ENCODE measurements around the gene BMS1.
"Not testable (repeated sequence)": the region's sequence is repeated elsewhere in the genome, so short reads cannot be mapped to it uniquely, and the experiment has no call there.

Gene BMS1

DNA sequence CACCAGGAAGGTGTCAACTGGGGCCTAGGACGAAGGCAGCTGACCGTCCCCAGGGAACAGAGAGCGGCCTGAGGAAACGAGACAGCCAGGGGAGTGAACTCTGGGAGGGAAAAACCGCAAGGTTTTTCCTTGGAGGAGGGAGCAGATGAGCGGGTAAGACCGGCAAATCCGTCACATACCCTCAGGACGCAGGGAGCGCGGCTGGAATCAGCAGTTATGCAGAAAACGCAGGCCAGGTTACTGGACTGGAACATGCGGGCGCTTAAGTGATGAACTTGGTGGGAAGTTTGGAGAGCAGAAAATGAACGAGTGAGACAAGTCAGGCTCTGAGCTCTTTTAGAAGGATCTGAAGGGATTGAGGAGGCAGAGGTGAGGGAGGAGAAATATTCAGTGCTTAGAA lies 76.7 kb downstream of the BMS1 start:
- DNase-seq (ENCODE audit: extremely low spot score, insufficient read length, low read depth), result no peak
- no peak for FAIRE-seq

GRCh38 chr10:42860016-42860415 lies 77.4 kb downstream of the BMS1 start:
- not testable (repeated sequence) for DNase-seq (ENCODE audit: extremely low spot score, insufficient read length, low read depth); FAIRE-seq

GRCh38 chr10:42862801-42863200 lies 80.2 kb downstream of the BMS1 start:
- DNase-seq (ENCODE audit: extremely low spot score, insufficient read length, low read depth); FAIRE-seq: not testable (repeated sequence)

DNA sequence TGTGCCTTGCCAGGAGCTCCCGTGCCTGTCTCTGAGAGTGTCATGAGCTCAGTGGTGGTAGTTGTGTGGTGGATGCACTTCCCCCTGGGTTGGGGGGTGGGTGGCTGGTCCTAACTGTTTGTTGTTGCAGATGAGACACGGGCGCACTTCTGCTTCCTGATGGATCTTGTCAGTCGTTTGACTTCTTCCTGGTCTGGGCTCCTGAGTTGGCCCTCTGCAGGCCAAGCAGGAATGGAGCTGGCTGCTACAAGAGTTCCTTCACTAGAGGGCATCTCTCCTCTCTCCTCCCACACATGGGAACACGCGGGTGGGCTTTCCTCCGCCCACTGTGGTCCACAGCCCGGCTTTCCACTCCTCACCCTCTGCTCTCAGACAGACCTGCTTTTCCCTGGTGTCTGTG lies 82.0 kb downstream of the BMS1 start:
- DNase-seq (ENCODE audit: extremely low spot score, insufficient read length, low read depth) (no peak), FAIRE-seq (no peak)

DNA sequence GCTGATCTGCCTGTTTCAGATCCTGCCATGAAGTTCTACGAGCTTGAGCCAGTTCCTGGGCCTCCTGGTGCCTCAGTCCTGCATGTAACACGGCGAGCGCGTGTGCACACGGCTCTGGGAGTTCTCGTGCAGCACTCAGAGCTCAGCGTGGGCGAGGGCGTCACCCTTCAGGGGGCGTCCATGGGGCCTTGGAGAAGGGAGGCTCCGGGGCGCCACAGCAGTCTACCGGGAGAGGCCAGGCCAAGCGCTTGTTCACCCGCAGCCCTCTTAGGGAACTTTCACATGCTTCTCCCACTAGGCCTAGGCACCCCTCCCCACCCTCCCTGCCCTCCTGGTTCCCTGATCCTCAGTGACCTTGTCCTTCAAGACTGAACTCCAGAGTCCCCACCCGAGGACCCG lies 83.1 kb downstream of the BMS1 start:
- no peak for DNase-seq (ENCODE audit: extremely low spot score, insufficient read length, low read depth)
- no peak for FAIRE-seq

- FAIRE-seq (no peak), DNase-seq (ENCODE audit: extremely low spot score, insufficient read length, low read depth) (peak; percentile 18)
Measured at GRCh38 chr10:42866115-42866995, 83.8 kb downstream of the BMS1 start.

- FAIRE-seq, result no peak
- no peak for DNase-seq (ENCODE audit: extremely low spot score, insufficient read length, low read depth)
Measured at GRCh38 chr10:42867571-42867970, 85.0 kb downstream of the BMS1 start.

GRCh38 chr10:42868530-42868929 lies 85.9 kb downstream of the BMS1 start:
- no peak for DNase-seq (ENCODE audit: extremely low spot score, insufficient read length, low read depth)

GRCh38 chr10:42869977-42870350 lies 87.4 kb downstream of the BMS1 start:
- no peak for FAIRE-seq
- DNase-seq (ENCODE audit: extremely low spot score, insufficient read length, low read depth), result no peak

More at GRCh38 chr10:42868530-42868929, 85.9 kb downstream of the BMS1 start:
- FAIRE-seq, result no peak

DNA sequence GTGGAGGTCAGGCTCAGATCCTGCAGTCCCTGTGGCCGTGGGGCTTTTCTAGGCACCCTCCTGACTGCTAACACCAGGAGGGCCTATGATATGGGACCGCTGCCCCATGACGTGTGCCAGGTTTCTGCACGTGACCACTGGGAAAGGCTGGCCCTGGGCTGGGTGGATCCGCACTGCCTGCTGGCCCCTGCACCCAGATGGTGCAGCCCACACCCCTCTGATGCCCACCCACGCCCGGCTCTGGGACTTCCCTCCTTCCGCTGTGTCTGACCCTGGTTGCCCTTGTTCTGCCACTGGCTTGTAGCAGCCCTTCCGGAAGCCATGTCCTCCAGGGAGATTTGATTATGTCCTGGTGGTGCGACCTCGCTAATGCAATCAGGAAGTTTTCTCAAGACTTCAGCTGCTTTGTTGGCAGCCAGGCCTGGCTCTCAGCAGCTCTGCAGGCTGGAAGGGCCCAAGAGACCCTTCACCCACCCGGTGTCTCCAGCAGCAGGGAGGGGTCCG lies 88.6 kb downstream of the BMS1 start:
- FAIRE-seq; DNase-seq (ENCODE audit: extremely low spot score, insufficient read length, low read depth): not testable (repeated sequence)

GRCh38 chr10:42871823-42872222 lies 89.2 kb downstream of the BMS1 start:
- no peak for FAIRE-seq
- no peak for DNase-seq (ENCODE audit: extremely low spot score, insufficient read length, low read depth)

DNA sequence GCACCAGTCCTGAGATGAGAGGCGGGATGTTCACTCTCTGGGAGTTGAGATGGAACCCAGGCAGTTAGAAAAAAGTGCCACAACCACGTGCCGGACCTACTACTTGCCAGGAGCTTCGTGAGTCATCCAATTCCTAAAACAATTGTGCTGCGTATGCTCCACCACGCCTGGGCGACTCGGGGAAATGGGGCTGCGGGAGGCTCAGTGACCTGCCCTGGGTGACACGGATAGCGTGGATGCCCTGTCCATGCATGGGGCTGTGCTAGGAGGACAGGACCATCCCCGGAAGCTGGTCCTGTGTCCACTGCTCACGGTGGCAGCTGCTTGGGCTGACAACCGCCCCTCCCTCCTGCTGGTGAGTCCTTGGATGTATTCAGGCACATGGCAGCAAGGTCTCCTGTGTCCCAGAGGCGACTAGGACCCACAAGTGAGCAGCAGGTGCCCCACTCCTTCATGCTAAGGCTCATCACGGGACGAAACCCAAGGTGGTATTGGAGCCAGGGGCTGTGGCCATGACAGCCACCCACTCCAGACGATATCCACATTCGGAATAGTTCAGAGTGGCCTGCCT lies 90.4 kb downstream of the BMS1 start:
- DNase-seq (ENCODE audit: extremely low spot score, insufficient read length, low read depth) (no peak), FAIRE-seq (no peak)

- FAIRE-seq (no peak), DNase-seq (ENCODE audit: extremely low spot score, insufficient read length, low read depth) (no peak)
Measured at GRCh38 chr10:42874713-42875387, 92.3 kb downstream of the BMS1 start.

GRCh38 chr10:42875388-42875755 lies 92.8 kb downstream of the BMS1 start:
- DNase-seq (ENCODE audit: extremely low spot score, insufficient read length, low read depth), result no peak
- no peak for FAIRE-seq

GRCh38 chr10:42875798-42876341 lies 93.3 kb downstream of the BMS1 start:
- DNase-seq (ENCODE audit: extremely low spot score, insufficient read length, low read depth) (no peak), FAIRE-seq (no peak)

GRCh38 chr10:42876476-42876875 lies 93.9 kb downstream of the BMS1 start:
- DNase-seq (ENCODE audit: extremely low spot score, insufficient read length, low read depth) (no peak), FAIRE-seq (no peak)

- DNase-seq (ENCODE audit: extremely low spot score, insufficient read length, low read depth), result no peak
- no peak for FAIRE-seq
Measured at GRCh38 chr10:42876945-42877344, 94.3 kb downstream of the BMS1 start.

GRCh38 chr10:42877496-42878030 lies 95.0 kb downstream of the BMS1 start:
- FAIRE-seq, result no peak
- DNase-seq (ENCODE audit: extremely low spot score, insufficient read length, low read depth), result no peak

DNA sequence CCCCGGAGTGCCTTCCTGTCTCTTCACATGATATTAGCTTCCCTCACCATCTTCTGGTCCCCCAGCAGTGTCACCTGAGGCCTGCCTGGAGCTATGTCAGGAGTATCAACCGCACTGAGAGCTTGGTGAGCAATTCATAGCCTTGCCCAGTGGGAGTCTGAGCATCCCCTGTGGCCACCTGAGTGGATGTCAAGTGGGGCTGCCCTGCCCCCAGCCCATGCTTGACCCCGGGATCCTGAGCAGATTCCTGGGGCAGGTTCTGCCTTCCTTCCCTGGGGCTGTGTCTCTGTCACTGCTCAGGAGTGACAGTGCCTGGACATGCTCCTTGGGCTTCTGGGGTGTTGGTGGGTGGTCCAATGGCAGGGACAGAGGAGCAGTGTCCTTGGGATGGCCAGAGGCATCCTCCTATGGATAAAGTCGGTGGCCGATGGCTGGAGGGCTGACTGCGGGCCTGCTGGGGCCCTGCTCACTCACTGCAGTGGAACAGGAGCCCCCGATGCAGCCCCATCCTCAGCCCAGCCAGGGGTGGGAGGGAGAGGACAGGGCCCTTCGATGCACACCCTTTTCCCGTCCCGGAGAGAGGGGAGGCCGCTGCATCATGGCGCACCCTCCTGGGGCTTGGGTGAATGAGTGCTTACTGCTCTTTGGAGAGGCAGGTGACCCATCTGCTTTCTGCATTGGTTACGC lies 95.7 kb downstream of the BMS1 start:
- DNase-seq (ENCODE audit: extremely low spot score, insufficient read length, low read depth) (no peak), FAIRE-seq (no peak)

DNA sequence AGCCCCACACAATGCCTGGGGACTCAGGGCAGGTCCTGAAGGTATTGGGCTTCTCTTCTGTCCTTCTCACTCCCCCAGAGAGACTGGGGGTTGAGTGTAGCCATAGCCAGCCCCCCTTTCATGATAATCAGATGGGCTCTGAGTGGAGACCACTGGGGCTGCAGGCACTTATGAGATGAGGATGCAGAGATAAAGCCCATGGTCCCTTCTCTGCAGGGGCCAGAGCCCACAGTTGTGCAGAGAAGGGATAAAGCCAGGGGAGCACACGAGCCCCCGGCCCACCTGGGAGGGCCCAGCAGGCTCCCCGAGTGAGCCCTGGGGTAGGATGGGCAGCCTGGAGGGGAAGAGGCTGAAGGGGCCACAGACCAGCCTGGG lies 96.2 kb downstream of the BMS1 start:
- FAIRE-seq, result no peak

More for the DNA sequence above, 96.2 kb downstream of the BMS1 start:
- no peak for DNase-seq (ENCODE audit: extremely low spot score, insufficient read length, low read depth)
